GM20000 (cell line): ENCODE data around the gene SLC12A9.

ENCODE experiments used
- DNase-seq: peaks from one replicate; pipeline ENCODE4 v3.0.0; 2012; ENCODE audit warnings: low spot score
- TF ChIP-seq, protein P1 (sequence below): IDR thresholded peaks from 2 replicates; pipeline ENCODE4 v1.5.1; 2012; ENCODE audit warnings: mild to moderate bottlenecking, control low read depth; ENCODE audit errors: extremely low read depth, missing control alignments

The SLC12A9 gene

DNA sequence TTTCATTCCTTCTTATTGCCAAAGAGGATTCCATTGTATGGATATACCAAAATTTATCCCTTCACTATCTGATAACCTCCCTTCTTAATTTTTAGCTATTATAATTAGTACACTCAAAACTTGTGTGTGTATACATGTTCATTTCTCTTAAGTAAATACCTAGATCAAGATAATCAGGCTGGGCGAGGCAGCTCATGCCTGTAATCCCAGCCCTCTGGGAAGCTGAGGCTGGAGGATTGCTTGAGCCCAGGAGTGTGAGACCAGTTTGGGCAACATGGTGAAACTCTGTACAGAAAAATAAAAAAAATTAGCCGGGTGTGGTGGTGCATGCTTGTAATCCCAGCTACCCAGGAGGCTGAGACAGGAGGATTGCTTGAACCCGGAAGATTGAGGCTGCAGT is 59.0 kb downstream of the SLC12A9 start:
- TF ChIP-seq, protein P1, sequence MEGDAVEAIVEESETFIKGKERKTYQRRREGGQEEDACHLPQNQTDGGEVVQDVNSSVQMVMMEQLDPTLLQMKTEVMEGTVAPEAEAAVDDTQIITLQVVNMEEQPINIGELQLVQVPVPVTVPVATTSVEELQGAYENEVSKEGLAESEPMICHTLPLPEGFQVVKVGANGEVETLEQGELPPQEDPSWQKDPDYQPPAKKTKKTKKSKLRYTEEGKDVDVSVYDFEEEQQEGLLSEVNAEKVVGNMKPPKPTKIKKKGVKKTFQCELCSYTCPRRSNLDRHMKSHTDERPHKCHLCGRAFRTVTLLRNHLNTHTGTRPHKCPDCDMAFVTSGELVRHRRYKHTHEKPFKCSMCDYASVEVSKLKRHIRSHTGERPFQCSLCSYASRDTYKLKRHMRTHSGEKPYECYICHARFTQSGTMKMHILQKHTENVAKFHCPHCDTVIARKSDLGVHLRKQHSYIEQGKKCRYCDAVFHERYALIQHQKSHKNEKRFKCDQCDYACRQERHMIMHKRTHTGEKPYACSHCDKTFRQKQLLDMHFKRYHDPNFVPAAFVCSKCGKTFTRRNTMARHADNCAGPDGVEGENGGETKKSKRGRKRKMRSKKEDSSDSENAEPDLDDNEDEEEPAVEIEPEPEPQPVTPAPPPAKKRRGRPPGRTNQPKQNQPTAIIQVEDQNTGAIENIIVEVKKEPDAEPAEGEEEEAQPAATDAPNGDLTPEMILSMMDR = no peak
- no peak for DNase-seq

DNA sequence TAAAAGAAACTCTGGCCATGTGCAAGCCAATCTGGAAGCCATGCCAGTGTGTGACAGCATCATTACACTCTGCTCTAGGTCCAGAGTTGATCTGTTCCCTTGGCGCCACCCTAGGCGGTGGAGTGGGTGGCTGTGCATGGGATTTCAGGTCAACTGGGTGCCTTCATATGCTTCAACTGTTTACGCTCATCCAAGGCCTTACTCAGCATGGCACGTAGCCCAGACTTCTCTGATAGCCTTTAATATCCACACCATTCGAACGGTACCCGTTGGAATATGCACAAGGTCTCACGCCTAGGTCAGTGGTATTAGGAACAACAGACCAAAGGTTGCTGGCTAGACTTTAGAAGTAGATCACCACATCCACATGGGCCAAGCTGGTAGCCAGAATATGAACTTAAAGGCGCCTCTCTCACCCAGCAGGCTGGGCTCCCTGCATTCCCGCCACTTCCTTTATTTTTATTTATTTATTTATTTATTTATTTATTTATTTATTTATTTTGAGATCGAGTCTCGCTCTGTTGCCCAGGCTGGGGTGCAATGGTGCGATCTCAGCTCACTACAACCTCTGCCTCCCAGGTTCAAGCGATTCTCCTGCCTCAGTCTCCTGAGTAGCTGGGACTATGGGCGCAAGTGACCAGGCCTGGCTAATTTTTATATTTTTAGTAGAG is 61.8 kb downstream of the SLC12A9 start:
- no peak for DNase-seq
- TF ChIP-seq, protein P1 = no peak

GRCh38 chr7:100914879-100915447 is 62.5 kb downstream of the SLC12A9 start:
- TF ChIP-seq, protein P1 = no peak
- DNase-seq = no peak
